ENCODE data around the gene CMA1. TPM values are rescaled to one million over a fixed set of nuclear protein-coding genes. Genes with fewer than 3 reads are reported as not detected.
"Not testable (repeated sequence)": the region's sequence is repeated elsewhere in the genome, so short reads cannot be mapped to it uniquely, and the experiment has no call there.

Gene CMA1, protein sequence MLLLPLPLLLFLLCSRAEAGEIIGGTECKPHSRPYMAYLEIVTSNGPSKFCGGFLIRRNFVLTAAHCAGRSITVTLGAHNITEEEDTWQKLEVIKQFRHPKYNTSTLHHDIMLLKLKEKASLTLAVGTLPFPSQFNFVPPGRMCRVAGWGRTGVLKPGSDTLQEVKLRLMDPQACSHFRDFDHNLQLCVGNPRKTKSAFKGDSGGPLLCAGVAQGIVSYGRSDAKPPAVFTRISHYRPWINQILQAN
- not detected for polyA plus RNA-seq (2013)

DNA sequence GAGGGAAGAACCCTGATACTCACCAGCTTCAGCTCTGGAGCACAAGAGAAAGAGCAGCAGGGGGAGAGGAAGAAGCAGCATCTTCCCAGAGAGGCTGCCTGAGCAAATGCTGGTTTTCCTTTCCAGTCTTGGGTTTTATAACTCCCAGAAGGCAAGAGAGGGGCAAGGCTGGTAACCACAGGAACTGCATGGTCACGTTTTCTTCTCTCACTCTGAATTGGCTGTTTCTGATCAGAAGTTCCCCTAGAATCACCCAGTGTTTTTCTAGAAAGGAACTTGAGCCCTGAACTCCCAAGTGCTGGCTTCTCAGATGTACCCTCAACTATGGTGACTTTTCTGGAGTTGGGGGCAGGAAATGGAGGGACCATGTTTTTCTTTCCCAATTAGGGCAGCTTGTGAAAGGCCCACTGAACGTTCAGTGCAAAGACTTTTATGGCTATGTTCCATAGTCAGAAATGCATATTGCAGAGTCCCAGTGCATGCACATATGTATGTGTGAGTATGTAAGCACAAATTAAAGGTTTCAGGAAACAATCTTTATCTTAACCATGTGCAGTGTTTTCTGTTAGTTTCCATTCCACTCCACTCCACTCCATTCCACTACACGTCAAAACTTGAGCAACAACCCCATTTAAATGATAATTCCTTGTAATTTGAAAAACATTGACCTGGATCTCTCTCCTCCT lies at the start of gene CMA1:
Gene CMA1, minus strand, starts transcription at position 111 of the 686 bp plus-strand sequence. Its CDS starts 30 bp downstream, at position 81.
- H3K9me3 ChIP-seq (ENCODE audit: control extremely low read depth in 1 of 5, control insufficient read depth in 4 of 5, insufficient read depth in 2 of 5, low read depth in 1 of 5, low read length in 4 of 5): no peaks in the 10 kb centered on the region
- no peaks in the 10 kb centered on the region for H3K27me3 ChIP-seq (replicated peaks in 2 of 5; ENCODE audit: control insufficient read depth in 4 of 5, insufficient read depth in 5 of 5, low read length in 4 of 5)
- no peak within 1 kb of the TSS for H3K27ac ChIP-seq (ENCODE audit: insufficient read depth in 1 of 2, low read depth in 1 of 2, low read length in 2 of 2, poor library complexity in 1 of 2, severe bottlenecking in 2 of 2)
- peak in 2 of 3 donors; percentile 10 to 14 for DNase-seq
- ChIA-PET CTCF (no interaction called here), POLR2A (no interaction called here)
- H3K4me3 ChIP-seq (ENCODE audit: control insufficient read depth in 1 of 7, extremely low read depth in 1 of 7, insufficient read depth in 4 of 7, low read depth in 2 of 7, low read length in 6 of 7): no peak within 1 kb of the TSS
- H3K4me1 ChIP-seq (ENCODE audit: control extremely low read depth in 1 of 4, control insufficient read depth in 4 of 4, insufficient read depth in 4 of 4, low read length in 3 of 4): peaks cover 0 to 10% (median 4%) of the 10 kb centered on the region in 4 experiments
- WGBS (ENCODE audit: insufficient coverage): 20% methylated on average over 2 of the region's 3 CpGs
- H3K36me3 ChIP-seq (ENCODE audit: control insufficient read depth in 4 of 4, insufficient read depth in 4 of 4, low read length in 3 of 4): no peaks in the 10 kb centered on the region

DNA sequence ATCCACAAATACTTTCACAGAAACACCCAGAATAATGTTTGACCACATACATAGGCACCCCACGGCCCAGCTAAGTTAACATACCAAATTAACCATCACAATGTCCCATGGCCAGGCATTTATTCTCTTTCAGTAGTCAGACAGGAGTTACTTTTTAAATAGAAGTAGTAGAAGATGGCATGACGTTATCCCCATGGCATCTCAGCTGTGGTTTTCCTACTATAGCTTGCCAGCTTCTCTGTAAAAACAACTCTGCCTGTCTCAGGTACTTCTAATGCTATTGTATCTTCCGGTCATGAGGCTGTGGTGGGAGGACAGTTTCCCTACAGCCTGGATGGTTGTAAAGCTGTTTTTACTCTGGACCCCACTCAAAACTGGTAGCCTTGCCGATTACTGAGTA lies 48.7 kb upstream of the CMA1 start:
- no peaks in the 10 kb centered on the region for H3K9me3 ChIP-seq (ENCODE audit: control extremely low read depth in 1 of 5, control insufficient read depth in 4 of 5, insufficient read depth in 2 of 5, low read depth in 1 of 5, low read length in 4 of 5)
- no peaks in the 10 kb centered on the region for H3K36me3 ChIP-seq (ENCODE audit: control insufficient read depth in 4 of 4, insufficient read depth in 4 of 4, low read length in 3 of 4)
- ChIA-PET POLR2A (no interaction called here), CTCF (no interaction called here)
- H3K4me1 ChIP-seq (ENCODE audit: control extremely low read depth in 1 of 4, control insufficient read depth in 4 of 4, insufficient read depth in 4 of 4, low read length in 3 of 4): no peaks in the 10 kb centered on the region
- H3K4me3 ChIP-seq (ENCODE audit: control insufficient read depth in 1 of 7, extremely low read depth in 1 of 7, insufficient read depth in 4 of 7, low read depth in 2 of 7, low read length in 6 of 7): no peak overlapping the region
- no peaks in the 10 kb centered on the region for H3K27me3 ChIP-seq (replicated peaks in 2 of 5; ENCODE audit: control insufficient read depth in 4 of 5, insufficient read depth in 5 of 5, low read length in 4 of 5)
- no peak overlapping the region for H3K27ac ChIP-seq (ENCODE audit: insufficient read depth in 1 of 2, low read depth in 1 of 2, low read length in 2 of 2, poor library complexity in 1 of 2, severe bottlenecking in 2 of 2)
- peak in 1 of 3 donors; percentile 24 for DNase-seq
- WGBS (ENCODE audit: insufficient coverage): 73% methylated on average over 3 of the region's 4 CpGs

DNA sequence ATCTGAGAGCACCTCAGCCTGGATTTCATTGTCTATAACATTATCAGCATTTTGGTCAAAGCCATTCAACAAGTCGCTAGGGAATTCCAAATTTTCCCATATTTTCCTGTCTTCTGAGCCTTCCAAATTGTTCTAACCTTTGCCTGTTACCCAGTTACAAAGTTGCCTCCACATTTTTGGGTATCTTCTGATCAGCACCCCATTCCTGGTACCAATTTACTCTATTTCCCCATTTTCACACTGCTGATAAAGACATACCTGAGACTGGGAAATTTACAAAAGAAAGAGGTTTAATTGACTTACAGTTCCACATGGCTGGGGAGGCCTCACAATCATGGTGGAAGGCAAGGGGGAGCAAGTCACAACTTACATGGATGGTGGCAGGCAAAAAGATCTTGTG lies 41.0 kb upstream of the CMA1 start:
- peaks cover 2 to 15% (median 4%) of the 10 kb centered on the region in 5 experiments for H3K9me3 ChIP-seq (ENCODE audit: control extremely low read depth in 1 of 5, control insufficient read depth in 4 of 5, insufficient read depth in 2 of 5, low read depth in 1 of 5, low read length in 4 of 5)
- H3K4me3 ChIP-seq (ENCODE audit: control insufficient read depth in 1 of 7, extremely low read depth in 1 of 7, insufficient read depth in 4 of 7, low read depth in 2 of 7, low read length in 6 of 7); H3K27me3 ChIP-seq (replicated peaks in 2 of 5; ENCODE audit: control insufficient read depth in 4 of 5, insufficient read depth in 5 of 5, low read length in 4 of 5); CTCF ChIA-PET; H3K4me1 ChIP-seq (ENCODE audit: control extremely low read depth in 1 of 4, control insufficient read depth in 4 of 4, insufficient read depth in 4 of 4, low read length in 3 of 4); DNase-seq; POLR2A ChIA-PET; H3K36me3 ChIP-seq (ENCODE audit: control insufficient read depth in 4 of 4, insufficient read depth in 4 of 4, low read length in 3 of 4); H3K27ac ChIP-seq (ENCODE audit: insufficient read depth in 1 of 2, low read depth in 1 of 2, low read length in 2 of 2, poor library complexity in 1 of 2, severe bottlenecking in 2 of 2): not testable (repeated sequence)
- 47% methylated on average over 1 of the region's 1 CpG for WGBS (ENCODE audit: insufficient coverage)

DNA sequence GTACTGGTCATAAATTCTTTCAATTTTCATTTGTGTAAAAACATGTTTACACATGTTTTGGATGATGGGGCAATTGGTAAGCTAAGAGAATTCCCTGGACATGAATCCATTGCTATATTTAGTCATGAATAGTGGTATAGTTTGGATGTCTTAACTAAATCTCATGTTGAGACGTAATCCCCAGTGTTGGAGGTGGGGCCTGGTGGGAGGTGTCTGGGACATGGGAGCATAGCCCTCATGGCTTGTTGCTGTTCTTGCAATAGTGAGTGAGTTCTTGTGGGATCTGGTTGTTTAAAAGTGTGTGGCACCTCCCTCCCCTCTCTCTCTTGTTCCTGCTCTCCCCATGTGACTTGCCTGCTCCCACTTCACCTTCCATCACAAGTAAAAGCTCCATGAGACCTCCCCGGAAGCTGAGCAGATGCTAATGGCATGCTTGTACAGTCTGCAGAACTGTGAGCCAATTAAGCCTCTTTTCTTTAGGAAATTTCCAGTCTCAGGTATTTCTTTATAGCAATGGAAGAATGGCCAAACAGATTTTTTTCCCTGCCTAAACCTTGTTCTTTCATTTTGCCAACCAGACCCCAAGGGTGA lies 34.4 kb upstream of the CMA1 start:
- 90% methylated on average over 2 of the region's 2 CpGs for WGBS (ENCODE audit: insufficient coverage)
- Histone ChIP-seq H3K27ac (ENCODE audit: insufficient read depth in 1 of 2, low read depth in 1 of 2, low read length in 2 of 2, poor library complexity in 1 of 2, severe bottlenecking in 2 of 2) (no peak overlapping the region), H3K4me1 (ENCODE audit: control extremely low read depth in 1 of 4, control insufficient read depth in 4 of 4, insufficient read depth in 4 of 4, low read length in 3 of 4) (no peaks in the 10 kb centered on the region), H3K9me3 (ENCODE audit: control extremely low read depth in 1 of 5, control insufficient read depth in 4 of 5, insufficient read depth in 2 of 5, low read depth in 1 of 5, low read length in 4 of 5) (peaks cover 0 to 13% (median 0%) of the 10 kb centered on the region in 5 experiments), H3K4me3 (ENCODE audit: control insufficient read depth in 1 of 7, extremely low read depth in 1 of 7, insufficient read depth in 4 of 7, low read depth in 2 of 7, low read length in 6 of 7) (no peak overlapping the region), H3K36me3 (ENCODE audit: control insufficient read depth in 4 of 4, insufficient read depth in 4 of 4, low read length in 3 of 4) (no peaks in the 10 kb centered on the region), H3K27me3 (replicated peaks in 2 of 5; ENCODE audit: control insufficient read depth in 4 of 5, insufficient read depth in 5 of 5, low read length in 4 of 5) (no peaks in the 10 kb centered on the region)
- ChIA-PET POLR2A (no interaction called here), CTCF (no interaction called here)
- DNase-seq: no peak

DNA sequence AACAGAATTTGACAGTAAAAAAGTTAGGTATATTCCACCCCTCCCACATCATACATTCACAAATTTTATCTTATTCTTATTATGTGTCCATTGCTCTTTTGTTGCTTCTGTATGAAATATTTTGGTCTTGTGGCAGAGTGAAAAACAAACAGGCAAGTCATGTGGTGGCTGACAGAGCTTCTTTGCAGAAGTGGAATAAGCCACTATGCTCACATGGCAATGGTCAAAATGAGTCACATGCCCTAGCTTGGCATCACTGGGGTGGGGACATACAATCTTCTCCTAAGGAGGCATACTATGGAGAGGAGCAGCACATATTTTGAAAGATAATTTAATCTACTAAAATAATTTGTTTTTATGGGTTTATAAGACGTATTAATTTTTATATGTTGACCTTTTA lies 27.7 kb upstream of the CMA1 start:
- Histone ChIP-seq H3K4me3 (ENCODE audit: control insufficient read depth in 1 of 7, extremely low read depth in 1 of 7, insufficient read depth in 4 of 7, low read depth in 2 of 7, low read length in 6 of 7) (no peak overlapping the region), H3K27me3 (replicated peaks in 2 of 5; ENCODE audit: control insufficient read depth in 4 of 5, insufficient read depth in 5 of 5, low read length in 4 of 5) (no peaks in the 10 kb centered on the region), H3K9me3 (ENCODE audit: control extremely low read depth in 1 of 5, control insufficient read depth in 4 of 5, insufficient read depth in 2 of 5, low read depth in 1 of 5, low read length in 4 of 5) (no peaks in the 10 kb centered on the region), H3K4me1 (ENCODE audit: control extremely low read depth in 1 of 4, control insufficient read depth in 4 of 4, insufficient read depth in 4 of 4, low read length in 3 of 4) (peaks cover 4 to 26% (median 13%) of the 10 kb centered on the region in 4 experiments), H3K27ac (ENCODE audit: insufficient read depth in 1 of 2, low read depth in 1 of 2, low read length in 2 of 2, poor library complexity in 1 of 2, severe bottlenecking in 2 of 2) (no peak overlapping the region), H3K36me3 (ENCODE audit: control insufficient read depth in 4 of 4, insufficient read depth in 4 of 4, low read length in 3 of 4) (no peaks in the 10 kb centered on the region)
- no CpG with 5 or more reads among the region's 1 CpG for WGBS (ENCODE audit: insufficient coverage)
- peak in 2 of 3 donors; percentile 69 to 75 for DNase-seq
- ChIA-PET CTCF (no interaction called here), POLR2A (no interaction called here)

DNA sequence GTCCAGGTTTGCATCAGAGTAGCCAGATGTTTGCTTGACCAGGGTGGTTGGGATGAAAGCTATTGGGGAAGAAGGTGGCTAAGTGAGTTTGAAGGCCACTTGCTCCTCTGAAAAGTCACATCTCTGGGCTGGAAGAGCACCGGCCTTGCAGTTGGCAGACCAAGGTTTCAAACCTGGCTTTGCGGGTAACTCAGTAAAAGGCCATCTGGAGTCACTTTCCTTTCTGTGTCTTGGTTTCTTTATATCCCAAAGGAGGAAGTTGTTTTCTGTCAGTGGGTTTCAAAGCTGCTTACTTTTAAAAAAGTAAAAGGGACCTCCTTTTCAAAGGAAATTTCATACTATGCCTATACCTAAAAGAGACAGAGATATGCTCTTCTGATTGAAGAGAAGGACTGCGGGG lies 26.2 kb upstream of the CMA1 start:
- Histone ChIP-seq H3K4me3 (ENCODE audit: control insufficient read depth in 1 of 7, extremely low read depth in 1 of 7, insufficient read depth in 4 of 7, low read depth in 2 of 7, low read length in 6 of 7) (no peak overlapping the region), H3K4me1 (ENCODE audit: control extremely low read depth in 1 of 4, control insufficient read depth in 4 of 4, insufficient read depth in 4 of 4, low read length in 3 of 4) (peaks cover 4 to 26% (median 13%) of the 10 kb centered on the region in 4 experiments), H3K27me3 (replicated peaks in 2 of 5; ENCODE audit: control insufficient read depth in 4 of 5, insufficient read depth in 5 of 5, low read length in 4 of 5) (no peaks in the 10 kb centered on the region), H3K27ac (ENCODE audit: insufficient read depth in 1 of 2, low read depth in 1 of 2, low read length in 2 of 2, poor library complexity in 1 of 2, severe bottlenecking in 2 of 2) (peak overlapping the region in 1 of 2 experiments; percentile 30), H3K9me3 (ENCODE audit: control extremely low read depth in 1 of 5, control insufficient read depth in 4 of 5, insufficient read depth in 2 of 5, low read depth in 1 of 5, low read length in 4 of 5) (no peaks in the 10 kb centered on the region), H3K36me3 (ENCODE audit: control insufficient read depth in 4 of 4, insufficient read depth in 4 of 4, low read length in 3 of 4) (no peaks in the 10 kb centered on the region)
- CTCF ChIA-PET: no interaction called here
- POLR2A ChIA-PET: no interaction called here
- WGBS (ENCODE audit: insufficient coverage): 0% methylated on average over 2 of the region's 3 CpGs
- DNase-seq: peak in 2 of 3 donors; percentile 71 to 77

All from common myeloid progenitor, CD34-positive (primary cell).